ENCODE data around the gene SHC3.

The SHC3 gene

GRCh38 chr9:88993327-88993726, 185.3 kb downstream of the SHC3 start:
- TF ChIP-seq POLR2A (IDR thresholded peaks at IDR 0.05; ENCODE audit: low read length) = no peak
- no peak for TF ChIP-seq GATA1 (IDR thresholded peaks at IDR 0.05; ENCODE audit: low read depth, low read length)
- DNase-seq = no peak

- DNase-seq = no peak
- TF ChIP-seq GATA1 (IDR thresholded peaks at IDR 0.05; ENCODE audit: low read depth, low read length) (no peak), POLR2A (IDR thresholded peaks at IDR 0.05; ENCODE audit: low read length) (no peak)
Observed at GRCh38 chr9:88992556-88992955, 186.1 kb downstream of the SHC3 start.

GRCh38 chr9:88991066-88992034, 187.3 kb downstream of the SHC3 start, which contains the start of gene S1PR3:
Gene S1PR3 (plus strand): TSS chr9:88991468. CDS start chr9:89001201, 9,733 bp downstream.
- DNase-seq = no peak
- TF ChIP-seq POLR2A (IDR thresholded peaks at IDR 0.05; ENCODE audit: low read length) (no peak), GATA1 (IDR thresholded peaks at IDR 0.05; ENCODE audit: low read depth, low read length) (no peak)

- TF ChIP-seq GATA1 (IDR thresholded peaks at IDR 0.05; ENCODE audit: low read depth, low read length) (no peak), POLR2A (IDR thresholded peaks at IDR 0.05; ENCODE audit: low read length) (no peak)
- DNase-seq = no peak
Observed at GRCh38 chr9:88990729-88991065, 187.9 kb downstream of the SHC3 start.

GRCh38 chr9:88990041-88990728, 188.4 kb downstream of the SHC3 start:
- TF ChIP-seq GATA1 (IDR thresholded peaks at IDR 0.05; ENCODE audit: low read depth, low read length) (no peak), POLR2A (IDR thresholded peaks at IDR 0.05; ENCODE audit: low read length) (no peak)

GRCh38 chr9:88988796-88989641, 189.6 kb downstream of the SHC3 start:
- TF ChIP-seq GATA1 (IDR thresholded peaks at IDR 0.05; ENCODE audit: low read depth, low read length) = no peak
- no peak for TF ChIP-seq POLR2A (IDR thresholded peaks at IDR 0.05; ENCODE audit: low read length)
- DNase-seq = no peak

More at GRCh38 chr9:88990041-88990728, 188.4 kb downstream of the SHC3 start:
- DNase-seq = no peak

- TF ChIP-seq GATA1 (IDR thresholded peaks at IDR 0.05; ENCODE audit: low read depth, low read length) = no peak
- TF ChIP-seq POLR2A (IDR thresholded peaks at IDR 0.05; ENCODE audit: low read length) = no peak
- no peak for DNase-seq
Observed at GRCh38 chr9:88987661-88988060, 191.0 kb downstream of the SHC3 start.

- no peak for DNase-seq
- TF ChIP-seq GATA1 (IDR thresholded peaks at IDR 0.05; ENCODE audit: low read depth, low read length) = no peak
- TF ChIP-seq POLR2A (IDR thresholded peaks at IDR 0.05; ENCODE audit: low read length) = no peak
Observed at GRCh38 chr9:88986776-88987175, 191.8 kb downstream of the SHC3 start.

- no peak for TF ChIP-seq GATA1 (IDR thresholded peaks at IDR 0.05; ENCODE audit: low read depth, low read length)
- no peak for TF ChIP-seq POLR2A (IDR thresholded peaks at IDR 0.05; ENCODE audit: low read length)
- no peak for DNase-seq
Observed at GRCh38 chr9:88985616-88986015, 193.0 kb downstream of the SHC3 start.

- DNase-seq = no peak
- no peak for TF ChIP-seq GATA1 (IDR thresholded peaks at IDR 0.05; ENCODE audit: low read depth, low read length)
Observed at GRCh38 chr9:88984543-88984883, 194.1 kb downstream of the SHC3 start.

GRCh38 chr9:88983865-88984542, 194.6 kb downstream of the SHC3 start:
- no peak for DNase-seq
- TF ChIP-seq POLR2A (IDR thresholded peaks at IDR 0.05; ENCODE audit: low read length) = no peak
- no peak for TF ChIP-seq GATA1 (IDR thresholded peaks at IDR 0.05; ENCODE audit: low read depth, low read length)

GRCh38 chr9:88980740-88981203, 197.8 kb downstream of the SHC3 start:
- no peak for TF ChIP-seq GATA1 (IDR thresholded peaks at IDR 0.05; ENCODE audit: low read depth, low read length)
- no peak for TF ChIP-seq POLR2A (IDR thresholded peaks at IDR 0.05; ENCODE audit: low read length)
- DNase-seq = no peak

- DNase-seq = no peak
- TF ChIP-seq GATA1 (IDR thresholded peaks at IDR 0.05; ENCODE audit: low read depth, low read length) (no peak), POLR2A (IDR thresholded peaks at IDR 0.05; ENCODE audit: low read length) (no peak)
Observed at GRCh38 chr9:88979791-88980190, 198.8 kb downstream of the SHC3 start.

All from erythroblast (primary cell).